Adipocyte (in vitro differentiated cells): ENCODE results near the gene PDE4D.
A peak's percentile ranks its signal among the peaks of the same experiment; 100 is the strongest.

ENCODE experiments used
- DNase-seq: peaks from one replicate; pipeline ENCODE4 v3.0.0-alpha.2; 2015; ENCODE audit warnings: low read depth
- H3K27me3 ChIP-seq: replicated peaks from 2 replicates; pipeline ENCODE4 v1.7.0; 2013; ENCODE audit warnings: mild to moderate bottlenecking, low read length, moderate library complexity; ENCODE audit not compliant: control insufficient read depth, insufficient read depth
- H3K36me3 ChIP-seq: 2 replicates; pipeline ENCODE4 v1.7.0; 2013; ENCODE audit warnings: low read length, mild to moderate bottlenecking, moderate library complexity; ENCODE audit not compliant: control insufficient read depth, insufficient read depth, severe bottlenecking
- H3K4me1 ChIP-seq: 2 replicates; pipeline ENCODE4 v1.7.0; 2013; ENCODE audit warnings: mild to moderate bottlenecking, low read length, moderate library complexity; ENCODE audit not compliant: control insufficient read depth, insufficient read depth
- H3K4me3 ChIP-seq: 2 replicates; pipeline ENCODE4 v1.7.0; 2013; ENCODE audit warnings: mild to moderate bottlenecking, low read length, moderate library complexity
- H3K9ac ChIP-seq: 2 replicates; pipeline ENCODE4 v1.7.0; 2013; ENCODE audit warnings: mild to moderate bottlenecking, low read length, moderate library complexity
- H3K9me3 ChIP-seq: 2 replicates; pipeline ENCODE4 v1.7.0; 2013; ENCODE audit warnings: mild to moderate bottlenecking, low read length, moderate library complexity; ENCODE audit not compliant: control insufficient read depth

The PDE4D gene

GRCh38 chr5:59126708-59127573, 766.6 kb downstream of the PDE4D start:
- Histone ChIP-seq H3K4me1 (peaks cover 16% of the 10 kb centered on the region), H3K4me3 (peak overlapping the region; percentile 75), H3K36me3 (no peaks in the 10 kb centered on the region), H3K9me3 (no peaks in the 10 kb centered on the region), H3K9ac (peak overlapping the region; percentile 7), H3K27me3 (no peaks in the 10 kb centered on the region)
- DNase-seq: peak; percentile 14

GRCh38 chr5:59126016-59126707, 767.4 kb downstream of the PDE4D start:
- Histone ChIP-seq H3K4me1 (peaks cover 16% of the 10 kb centered on the region), H3K4me3 (peak overlapping the region; percentile 75), H3K9me3 (no peaks in the 10 kb centered on the region), H3K9ac (peak overlapping the region; percentile 7), H3K27me3 (no peaks in the 10 kb centered on the region), H3K36me3 (no peaks in the 10 kb centered on the region)
- no peak for DNase-seq

GRCh38 chr5:59125011-59125961, 768.2 kb downstream of the PDE4D start:
- no peaks in the 10 kb centered on the region for H3K27me3 ChIP-seq
- H3K4me1 ChIP-seq: peaks cover 16% of the 10 kb centered on the region
- H3K36me3 ChIP-seq: no peaks in the 10 kb centered on the region
- peak overlapping the region; percentile 75 for H3K4me3 ChIP-seq
- peak; percentile 33 for DNase-seq
- H3K9ac ChIP-seq: no peak overlapping the region
- no peaks in the 10 kb centered on the region for H3K9me3 ChIP-seq

- H3K4me3 ChIP-seq: no peak overlapping the region
- H3K36me3 ChIP-seq: no peaks in the 10 kb centered on the region
- no peak overlapping the region for H3K9ac ChIP-seq
- no peaks in the 10 kb centered on the region for H3K9me3 ChIP-seq
- H3K4me1 ChIP-seq: peaks cover 16% of the 10 kb centered on the region
- no peak for DNase-seq
- no peaks in the 10 kb centered on the region for H3K27me3 ChIP-seq
Measured at GRCh38 chr5:59123595-59124561, 769.6 kb downstream of the PDE4D start.

GRCh38 chr5:59119480-59119879, 774.0 kb downstream of the PDE4D start:
- H3K9ac ChIP-seq: no peak overlapping the region
- H3K27me3 ChIP-seq: no peaks in the 10 kb centered on the region
- peaks cover 5% of the 10 kb centered on the region for H3K4me1 ChIP-seq
- no peaks in the 10 kb centered on the region for H3K9me3 ChIP-seq
- no peaks in the 10 kb centered on the region for H3K36me3 ChIP-seq
- H3K4me3 ChIP-seq: no peak overlapping the region
- DNase-seq: no peak

GRCh38 chr5:59117320-59117719, 776.2 kb downstream of the PDE4D start:
- H3K36me3 ChIP-seq: no peaks in the 10 kb centered on the region
- no peak overlapping the region for H3K4me3 ChIP-seq
- H3K4me1 ChIP-seq: peaks cover 5% of the 10 kb centered on the region
- no peak overlapping the region for H3K9ac ChIP-seq
- DNase-seq: no peak
- no peaks in the 10 kb centered on the region for H3K27me3 ChIP-seq
- no peaks in the 10 kb centered on the region for H3K9me3 ChIP-seq

- H3K4me3 ChIP-seq: no peak overlapping the region
- peaks cover 8% of the 10 kb centered on the region for H3K4me1 ChIP-seq
- H3K36me3 ChIP-seq: no peaks in the 10 kb centered on the region
- H3K9ac ChIP-seq: no peak overlapping the region
- no peaks in the 10 kb centered on the region for H3K27me3 ChIP-seq
- DNase-seq: no peak
- no peaks in the 10 kb centered on the region for H3K9me3 ChIP-seq
Measured at GRCh38 chr5:59116231-59116865, 777.2 kb downstream of the PDE4D start.

- H3K9ac ChIP-seq: no peak overlapping the region
- H3K4me1 ChIP-seq: peaks cover 13% of the 10 kb centered on the region
- no peaks in the 10 kb centered on the region for H3K27me3 ChIP-seq
- no peaks in the 10 kb centered on the region for H3K9me3 ChIP-seq
- no peaks in the 10 kb centered on the region for H3K36me3 ChIP-seq
- H3K4me3 ChIP-seq: no peak overlapping the region
- DNase-seq: peak; percentile 19
Measured at GRCh38 chr5:59115345-59115744, 778.2 kb downstream of the PDE4D start.

GRCh38 chr5:59109383-59109782, 784.1 kb downstream of the PDE4D start:
- H3K36me3 ChIP-seq: no peaks in the 10 kb centered on the region
- H3K9ac ChIP-seq: no peak overlapping the region
- peaks cover 8% of the 10 kb centered on the region for H3K4me1 ChIP-seq
- no peaks in the 10 kb centered on the region for H3K27me3 ChIP-seq
- no peak for DNase-seq
- H3K9me3 ChIP-seq: no peaks in the 10 kb centered on the region
- no peak overlapping the region for H3K4me3 ChIP-seq

GRCh38 chr5:59107692-59108091, 785.8 kb downstream of the PDE4D start:
- Histone ChIP-seq H3K9ac (no peak overlapping the region), H3K4me3 (no peak overlapping the region), H3K27me3 (no peaks in the 10 kb centered on the region), H3K9me3 (no peaks in the 10 kb centered on the region), H3K4me1 (peaks cover 8% of the 10 kb centered on the region), H3K36me3 (no peaks in the 10 kb centered on the region)
- DNase-seq: peak; percentile 81
